ENCODE results near the gene NTMT1.

- TF ChIP-seq POLR2A (IDR thresholded peaks at IDR 0.05; ENCODE audit: low read length) (no peak), GATA1 (IDR thresholded peaks at IDR 0.05; ENCODE audit: low read depth, low read length) (no peak)
Observed at GRCh38 chr9:129655696-129656095, 29.7 kb downstream of the NTMT1 start.

Data from erythroblast (primary cell).